Muscle of back (tissue), 11 donors: ENCODE results near the gene DAAM1. TPM values are rescaled to one million over a fixed set of nuclear protein-coding genes. Genes with fewer than 3 reads are reported as not detected.

ENCODE experiments used
- DNase-seq, 3 donors: peaks; one replicate each; pipeline versions ENCODE4 v3.0.0 to v3.0.0-alpha.2; 2013
- polyA plus RNA-seq, 10 donors: library from polyadenylated mRNA; unstranded; fragments of 120-200 nt; gene quantifications; one replicate each; pipeline ENCODE4 v1.2.1, GENCODE V29; 2013; ENCODE audit not compliant: insufficient read length in 10 of 10

DAAM1 gene
- polyA plus RNA-seq, 10 donors: 31.1 to 58.2 (median 40.2) TPM

GRCh38 chr14:59339524-59340330, 151.3 kb downstream of the DAAM1 start:
- no peak for DNase-seq

- no peak for DNase-seq
Measured at GRCh38 chr14:59341858-59342477, 153.5 kb downstream of the DAAM1 start.

- DNase-seq: no peak
Measured at GRCh38 chr14:59342516-59343484, 154.3 kb downstream of the DAAM1 start.

GRCh38 chr14:59343585-59343984, 155.1 kb downstream of the DAAM1 start:
- no peak for DNase-seq

- no peak for DNase-seq
Measured at GRCh38 chr14:59344016-59344415, 155.5 kb downstream of the DAAM1 start.

GRCh38 chr14:59344691-59345455, 156.4 kb downstream of the DAAM1 start:
- DNase-seq: no peak

- no peak for DNase-seq
Measured at GRCh38 chr14:59346329-59346728, 157.9 kb downstream of the DAAM1 start.

GRCh38 chr14:59346796-59347510, 158.5 kb downstream of the DAAM1 start:
- DNase-seq: no peak

GRCh38 chr14:59347511-59347900, 159.0 kb downstream of the DAAM1 start:
- DNase-seq: no peak

- DNase-seq: no peak
Measured at GRCh38 chr14:59347915-59348314, 159.4 kb downstream of the DAAM1 start.

GRCh38 chr14:59349258-59349701, 160.8 kb downstream of the DAAM1 start:
- DNase-seq: peak in 2 of 3 donors; percentile 50 to 83

GRCh38 chr14:59352961-59353360, 164.5 kb downstream of the DAAM1 start:
- no peak for DNase-seq

GRCh38 chr14:59354666-59355065, 166.2 kb downstream of the DAAM1 start:
- DNase-seq: no peak

GRCh38 chr14:59355091-59355490, 166.6 kb downstream of the DAAM1 start:
- DNase-seq: no peak

GRCh38 chr14:59356312-59356711, 167.8 kb downstream of the DAAM1 start:
- DNase-seq: no peak

- DNase-seq: no peak
Measured at GRCh38 chr14:59356767-59357166, 168.3 kb downstream of the DAAM1 start.

GRCh38 chr14:59358102-59358501, 169.6 kb downstream of the DAAM1 start:
- peak in 2 of 3 donors; percentile 52 to 71 for DNase-seq

GRCh38 chr14:59358784-59359183, 170.3 kb downstream of the DAAM1 start:
- DNase-seq: no peak

GRCh38 chr14:59359431-59360124, 171.1 kb downstream of the DAAM1 start:
- DNase-seq: peak in 1 of 3 donors; percentile 45

- no peak for DNase-seq
Measured at GRCh38 chr14:59360233-59360632, 171.8 kb downstream of the DAAM1 start.
